Spleen (tissue), 11 donors: Measurements from ENCODE around the gene CAMK1G. TPM values are rescaled to one million over a fixed set of nuclear protein-coding genes. Genes with fewer than 3 reads are reported as not detected.

Source experiments
- DNase-seq: peaks from one replicate; pipeline ENCODE4 v3.0.0-alpha.2; 2020
- H3K27ac ChIP-seq, 8 donors: fragments of 200-600 bp; sonication (generic) in 7 of 8; 1 replicate in 4 of 8; 2 replicates in 4 of 8; pipeline versions ENCODE4 v1.5.0 to v1.8.0; 2016 to 2021; ENCODE audit warnings: inconsistent platforms in 4 of 8, mild to moderate bottlenecking in 4 of 8, moderate library complexity in 1 of 8
- H3K27me3 ChIP-seq, 7 donors: fragments of 200-600 bp; sonication (generic) in 6 of 7; replicated peaks in 1 of 7; 1 replicate in 4 of 7; 2 replicates in 3 of 7; pipeline versions ENCODE4 v1.5.0 to v1.8.0; 2016 to 2021; ENCODE audit warnings: inconsistent platforms in 3 of 7, mild to moderate bottlenecking in 1 of 7
- H3K36me3 ChIP-seq, 6 donors: fragments of 200-600 bp; sonication (generic) in 5 of 6; 1 replicate in 4 of 6; 2 replicates in 2 of 6; pipeline versions ENCODE4 v1.5.0 to v1.8.0; 2016 to 2021; ENCODE audit warnings: inconsistent platforms in 2 of 6
- H3K4me1 ChIP-seq, 6 donors: fragments of 200-600 bp; sonication (generic) in 5 of 6; 1 replicate in 3 of 6; 2 replicates in 3 of 6; pipeline versions ENCODE4 v1.5.0 to v1.8.0; 2016 to 2021; ENCODE audit warnings: inconsistent platforms in 3 of 6
- H3K4me3 ChIP-seq, 8 donors: fragments of 200-600 bp; sonication (generic) in 7 of 8; 1 replicate in 4 of 8; 2 replicates in 4 of 8; pipeline versions ENCODE4 v1.5.0 to v1.8.0; 2016 to 2021; ENCODE audit warnings: inconsistent platforms in 4 of 8, mild to moderate bottlenecking in 4 of 8, moderate library complexity in 2 of 8
- H3K9me3 ChIP-seq, 8 donors: fragments of 200-600 bp; sonication (generic) in 7 of 8; 1 replicate in 4 of 8; 2 replicates in 4 of 8; pipeline versions ENCODE4 v1.5.0 to v1.8.0; 2016 to 2021; ENCODE audit warnings: inconsistent platforms in 4 of 8
- POLR2A ChIP-seq, 3 donors: fragments of 450-650 bp; IDR thresholded peaks; one replicate each; pipeline ENCODE4 v1.5.1; 2017; ENCODE audit warnings: antibody characterized with exemption in 3 of 3, mild to moderate bottlenecking in 1 of 3
- POLR2AphosphoS5 ChIP-seq, 3 donors: sonication (generic); formaldehyde crosslinking; IDR thresholded peaks; one replicate each; pipeline ENCODE4 v1.5.1; 2017; ENCODE audit warnings: antibody characterized with exemption in 3 of 3
- WGBS, 5 donors: extraction: QIAGEN DNeasy Blood & Tissue Kit in 3 of 5; methylation state at CpG; one replicate each; pipeline versions ENCODE4 v1.1.5 to v1.1.7; 2013 to 2018; 5-methylcytosine and 5-hydroxymethylcytosine counted together
- intact Hi-C: fragments of 100-400 bp; cut with DNase I; formaldehyde crosslinking; loops from one replicate; pipeline ENCODE4 v1.15.0; 2023; ENCODE audit warnings: low total_unique reads
- polyA plus RNA-seq, 3 donors: library from polyadenylated mRNA; stranded (reverse); fragments of 200-250 nt; gene quantifications; one replicate each; pipeline ENCODE4 v1.2.1, GENCODE V29; 2013
- total RNA-seq, 7 donors: library from RNA; depleted of rRNA in 3 of 7; stranded (reverse); fragments of >200 nt in 3 of 7; fragmentation: NEBNext Ultra II Directional in 4 of 7; extraction: Animal tissue kit (Norgen Biotek cat#: 25700) in 4 of 7; gene quantifications; one replicate each; pipeline versions ENCODE4 v1.1.0 to v1.2.1, GENCODE V29; 2016 to 2021
- TF ChIP-seq, protein P1 (sequence below), 11 experiments: fragments of 200-600 bp in 7 of 11; fragments of 450-650 bp in 4 of 11; sonication (generic) in 4 of 11; IDR thresholded peaks in 8 of 11; conservative IDR thresholded peaks in 3 of 11; 1 replicate in 7 of 11; 2 replicates in 4 of 11; pipeline versions ENCODE4 v1.4.0 to v1.8.0; 2016 to 2021; ENCODE audit warnings: antibody characterized with exemption in 11 of 11, inconsistent platforms in 4 of 11, mild to moderate bottlenecking in 1 of 11
- donor health status: healthy with polysubstance abuse.
- donor health status: DM: no; HTN: no; CAD: no; lungs with moderate emphysema.
- donor health status: DM: no; HTN: no; CAD: no.
- donor health status: Bipolar disorder and iron deficiency.
- donor health status: healthy.
- donor health status: DM: no; HTN: no; CAD: no.
- donor health status: DM: yes; HTN: yes; CAD: no.

CAMK1G gene
- total and polyA plus RNA-seq, 10 donors: 0.68 to 12.2 (median 3.0) TPM

DNA sequence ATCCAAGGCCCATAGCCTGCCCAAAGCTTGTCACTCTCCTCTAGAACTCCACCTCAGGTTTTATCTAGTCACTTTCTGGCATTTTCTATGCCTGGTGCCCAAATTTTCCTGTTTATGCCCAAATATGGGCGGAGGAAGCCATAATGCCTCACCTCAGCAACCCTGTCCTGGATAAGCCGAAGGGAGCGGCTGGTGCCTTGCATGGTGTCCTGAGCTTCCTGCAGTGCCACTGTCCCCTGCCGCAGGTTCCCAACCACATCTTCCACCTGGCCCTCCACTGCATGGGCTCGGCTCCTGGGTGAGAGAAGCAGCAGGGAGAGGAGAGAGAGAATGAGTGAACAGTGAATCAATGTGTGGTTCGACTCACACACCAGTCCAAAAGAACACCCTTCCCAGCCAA lies 34.2 kb downstream of the CAMK1G start:
- H3K4me1 ChIP-seq: peaks cover 0 to 44% (median 20%) of the 10 kb centered on the region in 6 donors
- H3K27me3 ChIP-seq: peaks cover 0 to 28% (median 0%) of the 10 kb centered on the region in 7 donors
- WGBS, 5 donors: 91 to 98% (median 94%) methylated on average over 6 of the region's 6 CpGs
- TF ChIP-seq POLR2AphosphoS5 (IDR thresholded peaks at IDR 0.05) (no peak), POLR2A (IDR thresholded peaks at IDR 0.05) (no peak)
- TF ChIP-seq, protein P1, sequence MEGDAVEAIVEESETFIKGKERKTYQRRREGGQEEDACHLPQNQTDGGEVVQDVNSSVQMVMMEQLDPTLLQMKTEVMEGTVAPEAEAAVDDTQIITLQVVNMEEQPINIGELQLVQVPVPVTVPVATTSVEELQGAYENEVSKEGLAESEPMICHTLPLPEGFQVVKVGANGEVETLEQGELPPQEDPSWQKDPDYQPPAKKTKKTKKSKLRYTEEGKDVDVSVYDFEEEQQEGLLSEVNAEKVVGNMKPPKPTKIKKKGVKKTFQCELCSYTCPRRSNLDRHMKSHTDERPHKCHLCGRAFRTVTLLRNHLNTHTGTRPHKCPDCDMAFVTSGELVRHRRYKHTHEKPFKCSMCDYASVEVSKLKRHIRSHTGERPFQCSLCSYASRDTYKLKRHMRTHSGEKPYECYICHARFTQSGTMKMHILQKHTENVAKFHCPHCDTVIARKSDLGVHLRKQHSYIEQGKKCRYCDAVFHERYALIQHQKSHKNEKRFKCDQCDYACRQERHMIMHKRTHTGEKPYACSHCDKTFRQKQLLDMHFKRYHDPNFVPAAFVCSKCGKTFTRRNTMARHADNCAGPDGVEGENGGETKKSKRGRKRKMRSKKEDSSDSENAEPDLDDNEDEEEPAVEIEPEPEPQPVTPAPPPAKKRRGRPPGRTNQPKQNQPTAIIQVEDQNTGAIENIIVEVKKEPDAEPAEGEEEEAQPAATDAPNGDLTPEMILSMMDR (IDR thresholded peaks at IDR 0.05 in 8 of 11, conservative IDR thresholded peaks at IDR 0.05 in 3 of 11): no peak
- H3K36me3 ChIP-seq: no peaks in the 10 kb centered on the region
- H3K4me3 ChIP-seq: no peak overlapping the region
- no peak for DNase-seq
- no peaks in the 10 kb centered on the region for H3K9me3 ChIP-seq
- intact Hi-C loops: no loop called here
- H3K27ac ChIP-seq: no peak overlapping the region

DNA sequence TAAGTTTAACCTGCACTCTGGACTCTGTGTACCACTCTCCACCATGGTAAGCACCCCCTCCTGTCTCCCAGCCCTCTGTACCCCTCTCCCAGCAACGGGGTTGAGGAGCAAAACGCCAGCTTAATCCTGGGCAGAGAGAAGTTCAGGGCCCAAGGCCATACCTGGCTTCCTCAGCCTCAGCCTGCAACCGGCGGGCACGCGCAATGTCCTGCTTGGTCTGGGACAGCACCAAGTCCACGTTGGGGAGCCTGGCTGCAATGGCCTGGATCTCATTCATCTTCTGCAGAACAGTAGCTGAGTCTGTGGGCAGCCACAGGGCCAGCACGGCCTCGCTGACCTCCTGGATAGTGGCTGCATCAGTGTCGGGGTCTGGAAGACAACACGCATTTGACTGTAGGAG lies 34.8 kb downstream of the CAMK1G start:
- no peaks in the 10 kb centered on the region for H3K36me3 ChIP-seq
- peaks cover 0 to 26% (median 0%) of the 10 kb centered on the region in 7 donors for H3K27me3 ChIP-seq
- H3K9me3 ChIP-seq: no peaks in the 10 kb centered on the region
- no peak overlapping the region for H3K27ac ChIP-seq
- no peak overlapping the region for H3K4me3 ChIP-seq
- 72 to 85% (median 76%) methylated on average over 7 to 11 of the region's 11 CpGs for WGBS, 5 donors
- intact Hi-C loops: no loop called here
- H3K4me1 ChIP-seq: peaks cover 0 to 40% (median 18%) of the 10 kb centered on the region in 6 donors
- no peak for TF ChIP-seq POLR2AphosphoS5 (IDR thresholded peaks at IDR 0.05)
- TF ChIP-seq, protein P1 (IDR thresholded peaks at IDR 0.05 in 8 of 11, conservative IDR thresholded peaks at IDR 0.05 in 3 of 11): no peak
- TF ChIP-seq POLR2A (IDR thresholded peaks at IDR 0.05): no peak
- no peak for DNase-seq

DNA sequence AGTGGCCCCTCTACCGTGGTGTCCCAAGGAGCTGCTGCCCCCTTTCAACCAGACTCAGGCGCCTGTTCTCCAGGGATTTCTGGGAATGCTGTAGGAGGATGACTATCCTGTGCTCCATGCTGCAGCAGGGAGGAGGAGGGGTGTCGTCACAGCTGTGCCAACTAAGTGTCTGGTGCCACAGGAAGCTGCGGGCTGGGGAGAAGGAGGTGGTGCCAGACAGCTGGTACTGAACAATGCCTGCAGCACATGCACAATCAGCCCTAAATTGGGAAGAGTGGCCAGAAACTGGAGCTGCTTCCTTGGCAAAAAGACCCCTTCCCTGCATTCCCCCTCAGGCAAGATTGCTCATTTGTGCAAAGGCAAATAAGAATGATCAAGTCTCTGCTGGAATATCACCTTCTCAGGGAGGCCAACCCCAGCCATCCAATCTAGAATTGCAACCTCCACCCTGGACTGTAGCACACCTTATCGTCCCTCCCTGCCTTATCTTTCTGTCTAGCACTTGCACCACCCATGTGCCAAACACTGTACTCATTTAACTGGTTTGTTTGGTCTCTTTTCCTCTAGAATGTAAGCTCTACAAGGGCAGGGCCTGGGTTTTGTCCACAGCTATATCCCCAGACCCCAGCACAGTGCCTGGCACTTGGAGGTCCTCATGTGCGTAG lies 35.4 kb downstream of the CAMK1G start:
- no peak overlapping the region for H3K4me3 ChIP-seq
- no peaks in the 10 kb centered on the region for H3K9me3 ChIP-seq
- DNase-seq: no peak
- intact Hi-C loops: no loop called here
- H3K27ac ChIP-seq: no peak overlapping the region
- WGBS, 5 donors: 56 to 68% (median 62%) methylated on average over 4 to 6 of the region's 6 CpGs
- H3K27me3 ChIP-seq: peaks cover 0 to 22% (median 0%) of the 10 kb centered on the region in 7 donors
- H3K4me1 ChIP-seq: peaks cover 0 to 40% (median 18%) of the 10 kb centered on the region in 6 donors
- TF ChIP-seq, protein P1 (IDR thresholded peaks at IDR 0.05 in 8 of 11, conservative IDR thresholded peaks at IDR 0.05 in 3 of 11): no peak
- TF ChIP-seq POLR2AphosphoS5 (IDR thresholded peaks at IDR 0.05) (no peak), POLR2A (IDR thresholded peaks at IDR 0.05) (no peak)
- H3K36me3 ChIP-seq: no peaks in the 10 kb centered on the region

DNA sequence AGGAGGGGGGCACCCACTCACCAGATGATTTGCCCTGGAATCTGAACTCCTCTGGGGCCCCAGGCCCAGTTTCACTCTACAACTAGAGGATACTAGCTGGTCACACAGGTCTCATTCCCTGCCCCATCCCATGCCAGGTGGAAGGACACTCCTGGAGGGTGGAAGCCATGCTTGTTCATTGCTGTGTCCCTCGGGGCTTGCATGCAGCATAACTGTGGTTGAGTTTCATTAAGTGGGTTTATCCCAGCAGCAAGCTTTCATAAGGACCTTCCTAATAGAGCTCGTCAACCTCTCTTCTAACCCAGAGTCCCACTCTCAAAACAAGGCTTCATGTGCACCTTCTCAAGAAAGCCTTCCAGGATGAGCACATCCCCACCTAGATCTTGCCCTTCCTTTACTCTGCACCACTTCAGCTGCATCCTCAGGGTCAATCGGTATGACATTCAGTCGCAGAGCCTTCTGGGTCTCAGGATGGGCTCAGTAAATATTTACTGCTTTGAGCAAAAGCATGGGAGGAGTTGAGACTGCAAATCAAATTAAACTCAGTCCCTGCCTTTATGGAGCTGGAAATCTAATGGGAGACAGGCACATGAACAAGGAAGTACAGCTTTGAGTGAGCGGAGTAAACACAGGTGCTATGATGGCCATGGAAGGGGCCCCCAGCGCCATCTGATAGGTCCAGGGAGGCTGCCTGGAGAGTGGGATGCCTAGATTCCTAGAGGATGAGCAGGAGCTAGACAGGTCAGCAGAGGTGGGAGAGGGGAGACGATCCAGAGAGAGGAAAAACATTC lies 36.4 kb downstream of the CAMK1G start:
- intact Hi-C loops: loop anchor here (10.0 kb wide), 1 partner anchor 45 kb away; no protein-coding TSS in a partner anchor
- TF ChIP-seq POLR2A (IDR thresholded peaks at IDR 0.05) (no peak), POLR2AphosphoS5 (IDR thresholded peaks at IDR 0.05) (no peak)
- TF ChIP-seq, protein P1 (IDR thresholded peaks at IDR 0.05 in 8 of 11, conservative IDR thresholded peaks at IDR 0.05 in 3 of 11): no peak
- no peaks in the 10 kb centered on the region for H3K36me3 ChIP-seq
- 82 to 86% (median 84%) methylated on average over 7 of the region's 7 CpGs for WGBS, 5 donors
- DNase-seq: no peak
- H3K4me1 ChIP-seq: peaks cover 0 to 40% (median 19%) of the 10 kb centered on the region in 6 donors
- H3K27me3 ChIP-seq: peaks cover 0 to 15% (median 0%) of the 10 kb centered on the region in 7 donors
- H3K9me3 ChIP-seq: no peaks in the 10 kb centered on the region
- H3K27ac ChIP-seq: no peak overlapping the region
- no peak overlapping the region for H3K4me3 ChIP-seq
